Epidermal melanocyte (primary cell): ENCODE data around the gene PLA2G2C.

ENCODE experiments used
- DNase-seq: peaks from one replicate; pipeline ENCODE4 v3.0.0; 2011; ENCODE audit warnings: low spot score; ENCODE audit not compliant: insufficient read length

The PLA2G2C gene

GRCh38 chr1:20184997-20185833, 1.1 kb downstream of the PLA2G2C start:
- no peak for DNase-seq

GRCh38 chr1:20184481-20184900, 1.8 kb downstream of the PLA2G2C start:
- no peak for DNase-seq

- no peak for DNase-seq
Observed at GRCh38 chr1:20183616-20184271, 2.6 kb downstream of the PLA2G2C start.

- DNase-seq = no peak
Observed at GRCh38 chr1:20183035-20183434, 3.3 kb downstream of the PLA2G2C start.

GRCh38 chr1:20182415-20182814, 3.9 kb downstream of the PLA2G2C start:
- DNase-seq = no peak

GRCh38 chr1:20180844-20181207, 5.5 kb downstream of the PLA2G2C start:
- no peak for DNase-seq

GRCh38 chr1:20180129-20180843, 6.0 kb downstream of the PLA2G2C start:
- no peak for DNase-seq

- no peak for DNase-seq
Observed at GRCh38 chr1:20179371-20180128, 6.8 kb downstream of the PLA2G2C start.

- no peak for DNase-seq
Observed at GRCh38 chr1:20178634-20179370, 7.5 kb downstream of the PLA2G2C start.

- no peak for DNase-seq
Observed at GRCh38 chr1:20174937-20175666, 11.2 kb downstream of the PLA2G2C start.

GRCh38 chr1:20172033-20172590, 14.2 kb downstream of the PLA2G2C start:
- no peak for DNase-seq

GRCh38 chr1:20169932-20170331, 16.4 kb downstream of the PLA2G2C start:
- DNase-seq = no peak

GRCh38 chr1:20168564-20169491, 17.5 kb downstream of the PLA2G2C start:
- no peak for DNase-seq

GRCh38 chr1:20167126-20167525, 19.2 kb downstream of the PLA2G2C start:
- DNase-seq = no peak

GRCh38 chr1:20166051-20166450, 20.3 kb downstream of the PLA2G2C start:
- DNase-seq = no peak

GRCh38 chr1:20165522-20165951, 20.8 kb downstream of the PLA2G2C start:
- no peak for DNase-seq

- no peak for DNase-seq
Observed at GRCh38 chr1:20164694-20165202, 21.6 kb downstream of the PLA2G2C start.

- DNase-seq = no peak
Observed at GRCh38 chr1:20160034-20160433, 26.3 kb downstream of the PLA2G2C start.
